ENCODE data around the gene CD274.
"Not testable (repeated sequence)": the region's sequence is repeated elsewhere in the genome, so short reads cannot be mapped to it uniquely, and the experiment has no call there.

Gene CD274

DNA sequence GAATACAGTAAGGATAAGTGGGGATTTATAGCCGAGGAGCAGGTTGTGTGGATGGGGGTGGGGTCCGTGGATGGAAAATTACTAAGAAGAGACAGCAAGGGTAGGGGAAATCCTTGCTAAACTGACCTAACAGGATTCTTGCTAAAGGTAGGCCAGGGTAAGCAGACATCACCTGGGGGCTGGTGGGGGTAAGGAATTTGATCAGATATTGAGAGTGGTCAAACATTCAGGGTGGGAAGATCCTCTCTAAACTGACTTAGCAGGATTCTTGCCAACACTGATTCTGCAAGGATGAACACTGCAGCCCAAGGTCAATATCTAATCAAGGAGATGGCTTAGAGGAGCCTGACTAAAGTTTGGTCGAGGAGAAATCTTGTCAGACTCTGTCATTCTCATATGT lies 9.9 kb upstream of the CD274 start:
- H3K9ac ChIP-seq (ENCODE audit: low read depth, low read length) = no peak overlapping the region
- no peaks in the 10 kb centered on the region for H3K27me3 ChIP-seq (ENCODE audit: control insufficient read depth, insufficient read depth, low read length)
- no peaks in the 10 kb centered on the region for H3K9me3 ChIP-seq (replicated peaks; ENCODE audit: low read length)
- peaks cover 19% of the 10 kb centered on the region for H3K4me1 ChIP-seq (ENCODE audit: control insufficient read depth, insufficient read depth, low read length)
- H3K36me3 ChIP-seq (ENCODE audit: insufficient read depth, low read length) = peaks cover 4% of the 10 kb centered on the region
- H3K4me3 ChIP-seq (ENCODE audit: low read length) = no peak overlapping the region
- no peak overlapping the region for H3K4me2 ChIP-seq (ENCODE audit: low read length)

GRCh38 chr9:5441043-5441442 lies 9.3 kb upstream of the CD274 start:
- H3K4me2 ChIP-seq (ENCODE audit: low read length) = no peak overlapping the region
- H3K27me3 ChIP-seq (ENCODE audit: control insufficient read depth, insufficient read depth, low read length) = no peaks in the 10 kb centered on the region
- H3K9me3 ChIP-seq (replicated peaks; ENCODE audit: low read length) = no peaks in the 10 kb centered on the region
- H3K4me3 ChIP-seq (ENCODE audit: low read length) = no peak overlapping the region
- no peaks in the 10 kb centered on the region for H3K36me3 ChIP-seq (ENCODE audit: insufficient read depth, low read length)
- peaks cover 16% of the 10 kb centered on the region for H3K4me1 ChIP-seq (ENCODE audit: control insufficient read depth, insufficient read depth, low read length)
- no peak overlapping the region for H3K9ac ChIP-seq (ENCODE audit: low read depth, low read length)

DNA sequence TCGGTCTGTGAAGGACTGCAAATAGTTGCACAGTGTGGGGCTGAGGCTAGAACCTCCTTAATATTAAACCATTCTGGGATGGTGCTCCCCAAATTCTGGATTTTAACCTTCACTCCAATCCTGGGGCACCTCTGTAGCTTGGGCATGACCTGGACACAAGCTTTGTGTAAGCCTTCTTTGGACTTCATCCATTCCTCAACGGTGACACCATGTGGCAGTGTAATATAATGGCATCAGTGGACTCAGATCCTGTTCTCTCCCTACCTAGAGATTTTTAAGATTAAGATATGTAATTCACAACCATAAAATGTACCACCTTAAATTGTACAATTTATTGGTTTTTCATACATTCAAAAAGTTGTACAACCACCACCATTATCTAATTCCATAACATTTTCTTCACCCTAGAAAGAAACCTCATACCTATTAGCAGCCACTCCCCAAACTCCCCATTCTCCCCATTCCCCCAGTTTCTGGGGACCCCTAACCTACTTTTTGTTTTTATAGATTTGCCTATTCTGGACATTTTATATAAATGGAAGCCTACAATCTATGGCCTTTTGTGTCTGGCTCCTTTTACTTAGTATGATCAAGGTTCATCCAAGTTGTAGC lies 7.8 kb upstream of the CD274 start:
- Histone ChIP-seq H3K36me3 (ENCODE audit: insufficient read depth, low read length) (no peaks in the 10 kb centered on the region), H3K9me3 (replicated peaks; ENCODE audit: low read length) (no peaks in the 10 kb centered on the region), H3K4me3 (ENCODE audit: low read length) (no peak overlapping the region), H3K9ac (ENCODE audit: low read depth, low read length) (no peak overlapping the region), H3K27me3 (ENCODE audit: control insufficient read depth, insufficient read depth, low read length) (no peaks in the 10 kb centered on the region), H3K4me1 (ENCODE audit: control insufficient read depth, insufficient read depth, low read length) (peaks cover 20% of the 10 kb centered on the region), H3K4me2 (ENCODE audit: low read length) (no peak overlapping the region)

DNA sequence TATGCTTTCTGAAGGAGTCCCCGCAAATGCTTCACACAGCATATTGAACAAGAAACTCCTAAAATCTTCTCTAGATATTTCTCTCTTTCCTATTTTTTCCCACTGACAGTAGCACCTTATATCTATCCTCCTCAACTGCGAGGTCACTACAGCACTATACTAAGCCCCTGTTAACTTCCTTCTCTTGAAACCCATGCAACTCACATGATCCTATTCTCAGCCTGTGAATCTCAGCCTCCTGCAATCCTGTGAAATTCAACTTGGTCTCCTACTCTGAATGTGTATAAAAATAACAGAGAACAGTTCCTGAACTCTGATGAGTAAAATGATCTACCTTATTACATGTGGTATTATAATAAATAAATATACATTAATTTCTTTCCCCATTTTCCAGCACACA lies 6.5 kb upstream of the CD274 start:
- H3K9ac ChIP-seq (ENCODE audit: low read depth, low read length) = no peak overlapping the region
- H3K36me3 ChIP-seq (ENCODE audit: insufficient read depth, low read length) = no peaks in the 10 kb centered on the region

DNA sequence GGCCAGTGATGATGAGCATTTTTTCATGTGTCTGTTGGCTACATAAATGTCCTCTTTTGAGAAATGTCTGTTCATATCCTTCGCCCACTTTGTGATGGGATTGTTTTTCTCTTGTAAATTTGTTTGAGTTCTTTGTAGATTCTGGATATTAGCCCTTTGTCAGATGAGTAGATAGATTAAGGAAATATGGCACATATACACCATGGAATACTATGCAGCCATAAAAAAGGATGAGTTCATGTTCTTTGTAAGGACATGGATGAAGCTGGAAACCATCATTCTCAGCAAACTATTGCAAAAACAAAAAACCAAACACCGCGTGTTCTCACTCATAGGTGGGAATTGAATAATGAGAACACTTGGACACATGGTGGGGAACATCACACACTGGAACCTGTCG lies 5.2 kb upstream of the CD274 start:
- H3K4me1 ChIP-seq (ENCODE audit: control insufficient read depth, insufficient read depth, low read length) = peaks cover 38% of the 10 kb centered on the region
- H3K27me3 ChIP-seq (ENCODE audit: control insufficient read depth, insufficient read depth, low read length); H3K36me3 ChIP-seq (ENCODE audit: insufficient read depth, low read length); H3K4me3 ChIP-seq (ENCODE audit: low read length); H3K9ac ChIP-seq (ENCODE audit: low read depth, low read length); H3K4me2 ChIP-seq (ENCODE audit: low read length); H3K9me3 ChIP-seq (replicated peaks; ENCODE audit: low read length): not testable (repeated sequence)

More for the DNA sequence above, 6.5 kb upstream of the CD274 start:
- H3K4me2 ChIP-seq (ENCODE audit: low read length) = no peak overlapping the region
- H3K9me3 ChIP-seq (replicated peaks; ENCODE audit: low read length) = no peaks in the 10 kb centered on the region
- no peak overlapping the region for H3K4me3 ChIP-seq (ENCODE audit: low read length)
- H3K27me3 ChIP-seq (ENCODE audit: control insufficient read depth, insufficient read depth, low read length) = no peaks in the 10 kb centered on the region
- peaks cover 25% of the 10 kb centered on the region for H3K4me1 ChIP-seq (ENCODE audit: control insufficient read depth, insufficient read depth, low read length)

- H3K4me3 ChIP-seq (ENCODE audit: low read length) = no peak overlapping the region
- no peak overlapping the region for H3K4me2 ChIP-seq (ENCODE audit: low read length)
- H3K36me3 ChIP-seq (ENCODE audit: insufficient read depth, low read length) = no peaks in the 10 kb centered on the region
- H3K9ac ChIP-seq (ENCODE audit: low read depth, low read length) = no peak overlapping the region
- no peaks in the 10 kb centered on the region for H3K27me3 ChIP-seq (ENCODE audit: control insufficient read depth, insufficient read depth, low read length)
- H3K4me1 ChIP-seq (ENCODE audit: control insufficient read depth, insufficient read depth, low read length) = peaks cover 38% of the 10 kb centered on the region
- no peaks in the 10 kb centered on the region for H3K9me3 ChIP-seq (replicated peaks; ENCODE audit: low read length)
Observed at GRCh38 chr9:5445886-5446285, 4.5 kb upstream of the CD274 start.

- H3K4me1 ChIP-seq (ENCODE audit: control insufficient read depth, insufficient read depth, low read length) = peaks cover 43% of the 10 kb centered on the region
- no peaks in the 10 kb centered on the region for H3K27me3 ChIP-seq (ENCODE audit: control insufficient read depth, insufficient read depth, low read length)
- no peak overlapping the region for H3K4me3 ChIP-seq (ENCODE audit: low read length)
- H3K36me3 ChIP-seq (ENCODE audit: insufficient read depth, low read length) = no peaks in the 10 kb centered on the region
- H3K9me3 ChIP-seq (replicated peaks; ENCODE audit: low read length) = no peaks in the 10 kb centered on the region
- H3K4me2 ChIP-seq (ENCODE audit: low read length) = no peak overlapping the region
- no peak overlapping the region for H3K9ac ChIP-seq (ENCODE audit: low read depth, low read length)
Observed at GRCh38 chr9:5446451-5447236, 3.7 kb upstream of the CD274 start.

- H3K4me1 ChIP-seq (ENCODE audit: control insufficient read depth, insufficient read depth, low read length) = peaks cover 44% of the 10 kb centered on the region
- H3K36me3 ChIP-seq (ENCODE audit: insufficient read depth, low read length) = no peaks in the 10 kb centered on the region
- H3K4me2 ChIP-seq (ENCODE audit: low read length) = no peak overlapping the region
- H3K9ac ChIP-seq (ENCODE audit: low read depth, low read length) = no peak overlapping the region
- H3K27me3 ChIP-seq (ENCODE audit: control insufficient read depth, insufficient read depth, low read length) = no peaks in the 10 kb centered on the region
- H3K4me3 ChIP-seq (ENCODE audit: low read length) = no peak overlapping the region
- H3K9me3 ChIP-seq (replicated peaks; ENCODE audit: low read length) = no peaks in the 10 kb centered on the region
Observed at GRCh38 chr9:5447337-5447736, 3.0 kb upstream of the CD274 start.

DNA sequence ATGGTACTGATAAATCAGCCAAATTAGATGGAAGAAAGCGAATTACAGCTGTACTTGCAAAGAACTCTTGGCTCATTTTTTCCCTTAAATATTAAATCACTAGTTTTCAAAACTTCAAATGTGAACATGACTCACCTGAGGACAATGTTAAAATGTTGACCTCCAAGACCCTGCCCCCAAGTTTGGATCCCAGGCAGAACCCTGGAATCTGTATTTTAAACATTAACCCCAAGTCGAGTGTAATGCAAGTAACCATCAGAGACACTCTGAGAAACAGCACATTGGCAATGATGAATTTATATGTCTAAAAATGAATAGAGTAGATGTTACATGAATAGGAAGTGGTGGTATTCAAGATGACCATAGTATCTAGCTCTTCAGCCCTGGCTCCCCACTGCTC lies 2.3 kb upstream of the CD274 start:
- peak overlapping the region; percentile 15 for H3K4me2 ChIP-seq (ENCODE audit: low read length)
- no peak overlapping the region for H3K4me3 ChIP-seq (ENCODE audit: low read length)
- H3K36me3 ChIP-seq (ENCODE audit: insufficient read depth, low read length) = no peaks in the 10 kb centered on the region
- H3K27me3 ChIP-seq (ENCODE audit: control insufficient read depth, insufficient read depth, low read length) = no peaks in the 10 kb centered on the region
- H3K9me3 ChIP-seq (replicated peaks; ENCODE audit: low read length) = no peaks in the 10 kb centered on the region
- peaks cover 44% of the 10 kb centered on the region for H3K4me1 ChIP-seq (ENCODE audit: control insufficient read depth, insufficient read depth, low read length)
- no peak overlapping the region for H3K9ac ChIP-seq (ENCODE audit: low read depth, low read length)

GRCh38 chr9:5448461-5449435 lies 1.6 kb upstream of the CD274 start:
- no peak overlapping the region for H3K4me3 ChIP-seq (ENCODE audit: low read length)

More at GRCh38 chr9:5448461-5449435, 1.6 kb upstream of the CD274 start:
- Histone ChIP-seq H3K4me1 (ENCODE audit: control insufficient read depth, insufficient read depth, low read length) (peaks cover 49% of the 10 kb centered on the region), H3K27me3 (ENCODE audit: control insufficient read depth, insufficient read depth, low read length) (no peaks in the 10 kb centered on the region), H3K9me3 (replicated peaks; ENCODE audit: low read length) (no peaks in the 10 kb centered on the region), H3K36me3 (ENCODE audit: insufficient read depth, low read length) (no peaks in the 10 kb centered on the region), H3K4me2 (ENCODE audit: low read length) (peak overlapping the region; percentile 83), H3K9ac (ENCODE audit: low read depth, low read length) (peak overlapping the region; percentile 87)

Measured in skeletal muscle satellite cell (primary cell).